ENCODE data around the gene BCL7A. TPM values are rescaled to one million over a fixed set of nuclear protein-coding genes. Genes with fewer than 3 reads are reported as not detected.

BCL7A gene
- polyA plus RNA-seq, 2 of the 4 experiments (the other 2 are of a cell fraction), result 9.2 to 9.4 TPM

DNA sequence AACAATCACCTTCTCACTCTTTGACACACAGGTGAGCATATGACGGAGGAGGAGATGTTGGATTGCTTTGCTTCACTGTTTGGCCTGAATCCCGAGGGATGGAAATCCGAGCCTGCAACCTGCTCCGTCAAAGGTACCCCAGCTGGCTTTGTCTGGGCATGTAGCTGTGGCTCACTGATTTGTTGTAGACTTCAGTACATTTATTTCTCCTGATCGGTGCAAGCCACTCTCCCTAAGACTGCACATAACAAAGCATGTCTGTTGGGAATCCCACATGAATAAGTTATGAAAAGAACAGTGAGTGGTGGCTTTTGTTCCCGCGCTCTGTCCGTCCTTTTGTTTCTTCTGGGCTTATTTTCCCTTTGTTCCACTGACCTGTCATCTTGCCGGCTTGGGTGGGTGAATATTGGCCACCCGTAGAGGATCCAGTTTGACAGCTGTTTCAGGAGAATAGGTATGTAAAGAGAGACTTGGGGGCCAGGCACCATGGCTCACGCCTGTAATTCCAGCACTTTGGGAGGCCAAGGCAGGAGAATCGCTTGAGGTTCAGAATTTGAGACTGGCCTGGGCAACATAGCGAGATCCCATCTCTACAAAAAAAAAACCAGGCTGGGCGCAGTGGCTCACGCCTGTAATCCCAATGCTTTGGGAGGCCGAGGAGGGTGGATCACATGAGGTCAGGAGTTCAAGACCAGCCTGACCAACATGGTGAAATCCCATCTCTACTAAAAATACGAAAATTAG, 20.0 kb upstream of the BCL7A start:
- Histone ChIP-seq H3K4me2 (no peak overlapping the region), H3K9me3 (peaks cover 7% of the 10 kb centered on the region; the same call in 1 of the 3 replicates), H3K4me3 (no peak overlapping the region), H3K4me1 (peaks cover 7% of the 10 kb centered on the region), H3K27ac (no peak overlapping the region)
- no peak for TF ChIP-seq REST (IDR thresholded peaks at IDR 0.05)
- TF ChIP-seq TFCP2L1 (CRISPR knock-in tag; IDR thresholded peaks at IDR 0.05), result no peak
- TF ChIP-seq RNF2 (IDR thresholded peaks at IDR 0.05; ENCODE audit: borderline replicate concordance, low read depth), result no peak
- no peak for TF ChIP-seq RAD21 (conservative IDR thresholded peaks at IDR 0.05 in 1 of 2, IDR thresholded peaks at IDR 0.05 in 1 of 2)
- no peak for TF ChIP-seq E2F6 (IDR thresholded peaks at IDR 0.05; ENCODE audit: borderline replicate concordance, low read depth)
- TF ChIP-seq CHD2 (IDR thresholded peaks at IDR 0.05; ENCODE audit: low read length, partially characterized antibody), result no peak
- no peak for TF ChIP-seq POLR2A (IDR thresholded peaks at IDR 0.05; ENCODE audit: low read length)
- TF ChIP-seq NPAS2 (CRISPR knock-in tag; IDR thresholded peaks at IDR 0.05; ENCODE audit: borderline replicate concordance), result no peak
- no peak for TF ChIP-seq PBX3 (IDR thresholded peaks at IDR 0.05)
- ATAC-seq (no peak), DNase-seq (ENCODE audit: low read depth in 1 of 2, low spot score in 1 of 2) (no peak), FAIRE-seq (no peak)
- POLR2A ChIA-PET, result no interaction called here
- 88% methylated on average over 17 of the region's 17 CpGs for WGBS (ENCODE audit: missing lambda C conversion rate)
- CTCF ChIA-PET, result interaction anchor here (1.1 to 1.3 kb wide), 2 partner anchors 30 to 47 kb away, joined by 3 read pairs; no protein-coding TSS in a partner anchor

GRCh38 chr12:122003651-122004611, 17.8 kb upstream of the BCL7A start:
- 82% methylated on average over 27 of the region's 28 CpGs for WGBS (ENCODE audit: missing lambda C conversion rate)
- no peak overlapping the region for H3K27ac ChIP-seq
- FAIRE-seq (no peak), DNase-seq (ENCODE audit: low read depth in 1 of 2, low spot score in 1 of 2) (no peak), ATAC-seq (no peak)
- H3K4me1 ChIP-seq, result no peaks in the 10 kb centered on the region
- ChIA-PET POLR2A (no interaction called here), CTCF (interaction anchor here (0.8 to 1.4 kb wide), 5 partner anchors 12 to 210 kb away, joined by 3 to 4 read pairs (median 3); partner anchors contain the start of genes PSMD9 and RHOF)
- no peak overlapping the region for H3K4me2 ChIP-seq
- TF ChIP-seq HDAC2 (IDR thresholded peaks at IDR 0.05) (no peak), GATA3 (IDR thresholded peaks at IDR 0.05; ENCODE audit: borderline replicate concordance) (no peak), ESRRA (IDR thresholded peaks at IDR 0.05; ENCODE audit: borderline replicate concordance, low read length) (no peak), BHLHE40 (IDR thresholded peaks at IDR 0.05; ENCODE audit: low read depth, low read length) (no peak), HOXA7 (CRISPR knock-in tag; IDR thresholded peaks at IDR 0.05) (no peak), SREBF2 (IDR thresholded peaks at IDR 0.05) (no peak), PHF8 (IDR thresholded peaks at IDR 0.05; ENCODE audit: borderline replicate concordance, low read depth) (no peak), MYC (IDR thresholded peaks at IDR 0.05; ENCODE audit: borderline replicate concordance, low read length) (no peak)
- TF ChIP-seq, protein P1, sequence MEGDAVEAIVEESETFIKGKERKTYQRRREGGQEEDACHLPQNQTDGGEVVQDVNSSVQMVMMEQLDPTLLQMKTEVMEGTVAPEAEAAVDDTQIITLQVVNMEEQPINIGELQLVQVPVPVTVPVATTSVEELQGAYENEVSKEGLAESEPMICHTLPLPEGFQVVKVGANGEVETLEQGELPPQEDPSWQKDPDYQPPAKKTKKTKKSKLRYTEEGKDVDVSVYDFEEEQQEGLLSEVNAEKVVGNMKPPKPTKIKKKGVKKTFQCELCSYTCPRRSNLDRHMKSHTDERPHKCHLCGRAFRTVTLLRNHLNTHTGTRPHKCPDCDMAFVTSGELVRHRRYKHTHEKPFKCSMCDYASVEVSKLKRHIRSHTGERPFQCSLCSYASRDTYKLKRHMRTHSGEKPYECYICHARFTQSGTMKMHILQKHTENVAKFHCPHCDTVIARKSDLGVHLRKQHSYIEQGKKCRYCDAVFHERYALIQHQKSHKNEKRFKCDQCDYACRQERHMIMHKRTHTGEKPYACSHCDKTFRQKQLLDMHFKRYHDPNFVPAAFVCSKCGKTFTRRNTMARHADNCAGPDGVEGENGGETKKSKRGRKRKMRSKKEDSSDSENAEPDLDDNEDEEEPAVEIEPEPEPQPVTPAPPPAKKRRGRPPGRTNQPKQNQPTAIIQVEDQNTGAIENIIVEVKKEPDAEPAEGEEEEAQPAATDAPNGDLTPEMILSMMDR (IDR thresholded peaks at IDR 0.05), result no peak
- H3K9me3 ChIP-seq, result peaks cover 5% of the 10 kb centered on the region; the same call in 1 of the 3 replicates
- H3K4me3 ChIP-seq, result no peak overlapping the region

All from A549 (cell line).